HepG2 (cell line): ENCODE measurements around the gene SIVA1. TPM values are rescaled to one million over a fixed set of nuclear protein-coding genes. Genes with fewer than 3 reads are reported as not detected.

ENCODE experiments used
- E2F5 ChIP-seq: sonication (generic); formaldehyde crosslinking; conservative IDR thresholded peaks from 2 replicates; pipeline ENCODE4 v1.4.0; 2020; ENCODE audit warnings: missing genetic modification reagents
- EEA1 ChIP-seq: sonication (generic); formaldehyde crosslinking; IDR thresholded peaks from 2 replicates; pipeline ENCODE4 v1.5.1; 2020; ENCODE audit warnings: mild to moderate bottlenecking, missing genetic modification reagents, borderline replicate concordance
- HNRNPLL ChIP-seq: fragments of 200-400 bp; formaldehyde crosslinking; IDR thresholded peaks from 2 replicates; pipeline ENCODE4 v1.6.1; 2017; ENCODE audit warnings: mild to moderate bottlenecking, low read depth, low read length; ENCODE audit not compliant: poor library complexity, severe bottlenecking
- KDM3A ChIP-seq: IDR thresholded peaks from 2 replicates; pipeline ENCODE4 v1.6.1; 2018; ENCODE audit warnings: low read depth, missing compliant biosample characterization
- MAZ ChIP-seq, 2 experiments: sonication (generic) in 1 of 2; formaldehyde crosslinking in 1 of 2; IDR thresholded peaks; 2 replicates each; pipeline versions ENCODE4 v1.5.0 to v1.6.1; 2012 to 2020; ENCODE audit warnings: low read depth in 2 of 2, mild to moderate bottlenecking in 2 of 2, borderline replicate concordance in 1 of 2, improper control_type of control experiment in 1 of 2, low read length in 1 of 2, missing genetic modification reagents in 1 of 2, moderate library complexity in 1 of 2
- NCOA5 ChIP-seq: sonication (generic); formaldehyde crosslinking; IDR thresholded peaks from 2 replicates; pipeline ENCODE4 v1.4.0; 2020; ENCODE audit warnings: missing genetic modification reagents
- NRL ChIP-seq: sonication (generic); formaldehyde crosslinking; IDR thresholded peaks from 2 replicates; pipeline ENCODE4 v1.5.0; 2020; ENCODE audit warnings: missing genetic modification reagents, mild to moderate bottlenecking, moderate library complexity, borderline replicate concordance
- PATZ1 ChIP-seq: sonication (generic); formaldehyde crosslinking; IDR thresholded peaks from 2 replicates; pipeline ENCODE4 v1.4.0; 2020; ENCODE audit warnings: missing genetic modification reagents
- PRMT3 ChIP-seq: sonication (generic); formaldehyde crosslinking; IDR thresholded peaks from 2 replicates; pipeline ENCODE4 v1.8.1; 2022; ENCODE audit warnings: low read depth, mild to moderate bottlenecking, moderate library complexity, missing genetic modification reagents, borderline replicate concordance
- RBM39 ChIP-seq: fragments of 200-400 bp; formaldehyde crosslinking; IDR thresholded peaks from one replicate; pipeline ENCODE4 v1.6.1; 2018; ENCODE audit warnings: antibody characterized with exemption, mild to moderate bottlenecking, low read depth, low read length; ENCODE audit not compliant: poor library complexity, severe bottlenecking
- RCOR2 ChIP-seq: IDR thresholded peaks from 2 replicates; pipeline ENCODE4 v1.6.1; 2016; ENCODE audit warnings: missing biosample characterization, missing genetic modification reagents
- RFX5 ChIP-seq: IDR thresholded peaks from 2 replicates; pipeline ENCODE4 v1.6.1; 2011; ENCODE audit warnings: low read depth, low read length, improper control_type of control experiment
- SIX1 ChIP-seq: sonication (generic); formaldehyde crosslinking; IDR thresholded peaks from 2 replicates; pipeline ENCODE4 v1.4.0; 2020; ENCODE audit warnings: missing genetic modification reagents, borderline replicate concordance
- U2AF1 ChIP-seq: fragments of 200-400 bp; formaldehyde crosslinking; optimal IDR thresholded peaks from 2 replicates; pipeline ENCODE3; 2017; ENCODE audit warnings: mild to moderate bottlenecking, low read depth, low read length
- ZBTB7B ChIP-seq: sonication (generic); formaldehyde crosslinking; IDR thresholded peaks from 2 replicates; pipeline ENCODE4 v1.4.0; 2020; ENCODE audit warnings: missing genetic modification reagents
- ZFP36 ChIP-seq: fragments of 150-350 bp; IDR thresholded peaks from 2 replicates; pipeline ENCODE4 v1.6.1; 2018; ENCODE audit warnings: borderline replicate concordance, low read length, low read depth; ENCODE audit not compliant: partially characterized antibody
- ZNF224 ChIP-seq: sonication (generic); formaldehyde crosslinking; IDR thresholded peaks from 2 replicates; pipeline ENCODE4 v1.5.0; 2020; ENCODE audit warnings: mild to moderate bottlenecking, missing genetic modification reagents
- ZNF556 ChIP-seq: sonication (generic); formaldehyde crosslinking; IDR thresholded peaks from 2 replicates; pipeline ENCODE4 v1.4.0; 2020; ENCODE audit warnings: mild to moderate bottlenecking, missing genetic modification reagents, borderline replicate concordance
- ZNF577 ChIP-seq: sonication (generic); formaldehyde crosslinking; IDR thresholded peaks from 2 replicates; pipeline ENCODE4 v1.4.0; 2020; ENCODE audit warnings: mild to moderate bottlenecking, low read depth, missing genetic modification reagents, borderline replicate concordance
- ZNF713 ChIP-seq: sonication (generic); formaldehyde crosslinking; IDR thresholded peaks from 2 replicates; pipeline ENCODE4 v1.4.0; 2020; ENCODE audit warnings: mild to moderate bottlenecking, missing genetic modification reagents
- ZNF75D ChIP-seq: sonication (generic); formaldehyde crosslinking; IDR thresholded peaks from 2 replicates; pipeline ENCODE4 v1.8.1; 2023; ENCODE audit warnings: missing genetic modification reagents, mild to moderate bottlenecking, borderline replicate concordance
- ZNF770 ChIP-seq: sonication (generic); formaldehyde crosslinking; IDR thresholded peaks from 2 replicates; pipeline ENCODE4 v1.5.0; 2020; ENCODE audit warnings: mild to moderate bottlenecking, missing genetic modification reagents
- ZNF781 ChIP-seq: sonication (generic); formaldehyde crosslinking; IDR thresholded peaks from 2 replicates; pipeline ENCODE4 v1.5.1; 2020; ENCODE audit warnings: borderline replicate concordance, mild to moderate bottlenecking, missing genetic modification reagents; ENCODE audit errors: not compliant biosample characterization
- ZSCAN12 ChIP-seq: sonication (generic); formaldehyde crosslinking; IDR thresholded peaks from 2 replicates; pipeline ENCODE4 v1.9.0; 2021; ENCODE audit warnings: mild to moderate bottlenecking, missing genetic modification reagents
- polyA plus RNA-seq, 8 experiments: library from polyadenylated mRNA; depleted of rRNA in 3 of 8; stranded (reverse) in 7 of 8; unstranded in 1 of 8; fragments of >200 nt; fragmentation: Illumina TruSeq in 4 of 8; extraction: Trizol in 4 of 8; gene quantifications; 2 replicates each; pipeline versions ENCODE4 v1.2.1 to v1.2.3, GENCODE V29; 2011 to 2016; ENCODE audit warnings: low read depth in 4 of 8, missing spikeins in 1 of 8, mixed read lengths in 1 of 8; ENCODE audit not compliant: insufficient read depth in 1 of 8
- total RNA-seq, 5 experiments: library from RNA; depleted of rRNA; stranded (reverse); fragments of >200 nt; fragmentation: Illumina TruSeq; extraction: Trizol; gene quantifications; 2 replicates each; pipeline ENCODE4 v1.2.3, GENCODE V29; 2016; ENCODE audit warnings: low read depth in 1 of 5

SIVA1 gene
- total and polyA plus RNA-seq, 2 of the 13 experiments (the other 11 are each of a cell fraction or from before 2014, with no cell fraction given), result 123 to 186 TPM

GRCh38 chr14:104725772-104726548 is 27.0 kb upstream of the SIVA1 start (continued):
- TF ChIP-seq SIX1 (CRISPR knock-in tag) (no peak), KDM3A (CRISPR knock-in tag) (no peak), ZNF713 (CRISPR knock-in tag) (no peak), ZBTB7B (CRISPR knock-in tag) (peak; percentile 18; the same call in 1 of the 2 replicates), HNRNPLL (peak; percentile 18), MAZ (IDR thresholded peaks at IDR 0.05; ENCODE audit: borderline replicate concordance, low read depth, low read length) (0 out of 2 replicates have a peak, but pooled peaks have one; percentile 7), MAZ (CRISPR knock-in tag; IDR thresholded peaks at IDR 0.05; ENCODE audit: low read depth) (no peak), RCOR2 (no peak), PRMT3 (no peak), RBM39 (peak; percentile 6), ZNF556 (CRISPR knock-in tag) (no peak), U2AF1 (peak; percentile 12), PATZ1 (CRISPR knock-in tag) (peak; percentile 3; the same call in 1 of the 2 replicates), NRL (CRISPR knock-in tag) (0 out of 2 replicates have a peak, but pooled peaks have one; percentile 7), E2F5 (no peak), NCOA5 (no peak), ZFP36 (no peak), ZNF577 (CRISPR knock-in tag) (no peak), ZNF781 (CRISPR knock-in tag) (no peak), EEA1 (CRISPR knock-in tag) (0 out of 2 replicates have a peak, but pooled peaks have one; percentile 12), ZNF770 (CRISPR knock-in tag) (no peak), ZNF224 (CRISPR knock-in tag) (no peak), ZNF75D (CRISPR knock-in tag) (no peak), ZSCAN12 (CRISPR knock-in tag) (no peak), RFX5 (no peak)
